ENCODE measurements around the gene OR2M5. TPM values are rescaled to one million over a fixed set of nuclear protein-coding genes. Genes with fewer than 3 reads are reported as not detected.

The OR2M5 gene
- total and polyA plus RNA-seq, 3 donors from 2014 or later, result not detected

DNA sequence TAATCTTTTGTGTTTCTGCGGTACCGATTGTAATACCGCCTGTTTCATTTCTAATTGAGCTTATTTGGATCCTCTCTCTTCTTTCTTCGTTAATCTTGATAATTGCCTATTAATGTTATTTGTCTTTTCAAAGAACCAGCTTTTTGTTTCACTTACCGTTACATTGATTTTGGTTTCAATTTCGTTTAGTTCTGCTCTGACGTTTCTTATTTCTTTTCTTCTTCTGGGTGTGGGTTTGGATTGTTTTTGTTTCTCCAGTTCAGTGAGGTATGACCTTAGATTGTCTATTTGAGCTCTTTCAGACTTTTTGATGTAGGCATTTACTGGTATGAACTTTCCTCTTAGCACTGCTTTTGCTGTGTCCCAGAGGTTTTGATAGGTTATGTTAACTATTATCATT is 39.0 kb downstream of the OR2M5 start:
- intact Hi-C loops (cut with DNase I; ENCODE audit: low total_unique reads), result no loop called here
- no peaks in the 10 kb centered on the region for H3K9me3 ChIP-seq
- H3K27me3 ChIP-seq, result no peaks in the 10 kb centered on the region
- H3K36me3 ChIP-seq (ENCODE audit: low read depth, missing control alignments), result no peaks in the 10 kb centered on the region
- no peak overlapping the region for H3K4me3 ChIP-seq
- no peak overlapping the region for H3K27ac ChIP-seq
- DNase-seq, result no peak
- 60 to 86% methylated on average over 7 of the region's 7 CpGs for WGBS, 2 donors
- no peaks in the 10 kb centered on the region for H3K4me1 ChIP-seq
- no peak for TF ChIP-seq POLR2A (IDR thresholded peaks at IDR 0.05)
- TF ChIP-seq, protein P1, sequence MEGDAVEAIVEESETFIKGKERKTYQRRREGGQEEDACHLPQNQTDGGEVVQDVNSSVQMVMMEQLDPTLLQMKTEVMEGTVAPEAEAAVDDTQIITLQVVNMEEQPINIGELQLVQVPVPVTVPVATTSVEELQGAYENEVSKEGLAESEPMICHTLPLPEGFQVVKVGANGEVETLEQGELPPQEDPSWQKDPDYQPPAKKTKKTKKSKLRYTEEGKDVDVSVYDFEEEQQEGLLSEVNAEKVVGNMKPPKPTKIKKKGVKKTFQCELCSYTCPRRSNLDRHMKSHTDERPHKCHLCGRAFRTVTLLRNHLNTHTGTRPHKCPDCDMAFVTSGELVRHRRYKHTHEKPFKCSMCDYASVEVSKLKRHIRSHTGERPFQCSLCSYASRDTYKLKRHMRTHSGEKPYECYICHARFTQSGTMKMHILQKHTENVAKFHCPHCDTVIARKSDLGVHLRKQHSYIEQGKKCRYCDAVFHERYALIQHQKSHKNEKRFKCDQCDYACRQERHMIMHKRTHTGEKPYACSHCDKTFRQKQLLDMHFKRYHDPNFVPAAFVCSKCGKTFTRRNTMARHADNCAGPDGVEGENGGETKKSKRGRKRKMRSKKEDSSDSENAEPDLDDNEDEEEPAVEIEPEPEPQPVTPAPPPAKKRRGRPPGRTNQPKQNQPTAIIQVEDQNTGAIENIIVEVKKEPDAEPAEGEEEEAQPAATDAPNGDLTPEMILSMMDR (IDR thresholded peaks at IDR 0.05), result no peak

DNA sequence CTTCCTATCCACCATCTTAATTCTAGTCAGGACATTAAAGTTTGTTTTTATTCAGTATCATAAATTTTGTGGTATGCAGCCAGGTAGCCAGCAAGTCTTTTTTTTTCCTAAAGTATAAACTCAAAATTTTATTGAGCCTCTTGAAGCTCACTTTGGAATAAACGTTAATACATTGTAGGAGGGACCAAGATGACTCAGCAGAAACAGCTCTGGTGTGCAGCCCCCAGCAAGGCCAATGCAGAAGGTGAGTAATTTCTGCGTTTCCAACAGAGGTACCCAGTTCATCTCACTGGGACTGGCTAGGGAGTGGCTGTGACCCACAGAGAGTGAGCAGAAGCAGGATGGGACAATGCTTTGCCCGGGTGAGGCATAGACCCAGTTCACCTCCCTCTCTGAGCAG is 42.4 kb downstream of the OR2M5 start:
- no peaks in the 10 kb centered on the region for H3K27me3 ChIP-seq
- no peaks in the 10 kb centered on the region for H3K4me1 ChIP-seq
- intact Hi-C loops (cut with DNase I; ENCODE audit: low total_unique reads), result no loop called here
- WGBS, 2 donors, result 45 to 73% methylated on average over 2 to 3 of the region's 3 CpGs
- no peaks in the 10 kb centered on the region for H3K9me3 ChIP-seq
- no peak for DNase-seq
- TF ChIP-seq, protein P1 (IDR thresholded peaks at IDR 0.05), result no peak
- TF ChIP-seq POLR2A (IDR thresholded peaks at IDR 0.05), result no peak
- no peaks in the 10 kb centered on the region for H3K36me3 ChIP-seq (ENCODE audit: low read depth, missing control alignments)
- H3K4me3 ChIP-seq, result no peak overlapping the region
- H3K27ac ChIP-seq, result no peak overlapping the region

DNA sequence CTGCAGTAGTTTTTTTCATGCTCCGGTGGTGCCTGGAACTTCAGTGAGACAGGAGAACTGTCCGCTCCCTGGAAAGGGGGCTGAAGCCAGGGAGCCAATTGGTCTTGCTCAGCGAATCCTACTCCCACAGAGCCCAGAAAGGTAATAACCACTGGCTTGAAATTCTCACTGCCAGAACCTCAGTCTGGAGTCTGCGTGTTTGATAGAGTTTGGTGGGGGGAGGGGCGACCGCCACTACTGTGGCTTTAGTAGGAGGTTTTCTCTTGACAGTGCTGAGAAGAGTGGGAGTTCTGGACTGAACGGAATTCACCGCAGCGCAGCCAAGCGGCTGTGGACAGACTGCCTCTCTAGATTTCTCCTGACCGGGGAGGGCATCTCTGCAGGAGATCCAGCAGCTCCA is 44.1 kb downstream of the OR2M5 start:
- Histone ChIP-seq H3K4me1 (no peaks in the 10 kb centered on the region), H3K9me3 (no peaks in the 10 kb centered on the region), H3K36me3 (ENCODE audit: low read depth, missing control alignments) (no peaks in the 10 kb centered on the region), H3K27ac (no peak overlapping the region), H3K27me3 (no peaks in the 10 kb centered on the region), H3K4me3 (no peak overlapping the region)
- DNase-seq, result peak; percentile 28
- 7 to 32% methylated on average over 11 of the region's 11 CpGs for WGBS, 2 donors
- intact Hi-C loops (cut with DNase I; ENCODE audit: low total_unique reads), result no loop called here
- no peak for TF ChIP-seq POLR2A (IDR thresholded peaks at IDR 0.05)
- TF ChIP-seq, protein P1 (IDR thresholded peaks at IDR 0.05), result no peak

DNA sequence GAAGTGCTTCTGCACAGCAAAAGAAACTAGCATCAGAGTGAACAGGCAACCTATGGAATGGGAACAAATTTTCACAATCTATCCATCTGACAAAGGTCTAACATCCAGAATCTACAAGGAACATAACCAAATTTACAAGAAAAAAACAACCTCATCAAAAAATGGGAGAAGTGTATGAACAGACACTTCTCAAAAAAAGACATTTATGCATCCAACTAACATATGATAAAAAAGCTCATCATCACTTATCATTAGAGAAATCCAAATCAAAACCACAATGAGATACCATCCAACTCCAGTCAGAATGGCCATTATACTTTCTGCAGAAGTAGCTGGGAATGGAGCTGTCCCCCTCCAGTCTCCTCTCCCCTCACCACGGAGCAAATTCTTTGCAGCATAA is 49.2 kb downstream of the OR2M5 start:
- no peaks in the 10 kb centered on the region for H3K27me3 ChIP-seq
- H3K9me3 ChIP-seq, result no peaks in the 10 kb centered on the region
- no peaks in the 10 kb centered on the region for H3K36me3 ChIP-seq (ENCODE audit: low read depth, missing control alignments)
- 31 to 74% methylated on average over 1 of the region's 1 CpG for WGBS, 2 donors
- TF ChIP-seq, protein P1 (IDR thresholded peaks at IDR 0.05), result no peak
- no peak for TF ChIP-seq POLR2A (IDR thresholded peaks at IDR 0.05)
- intact Hi-C loops (cut with DNase I; ENCODE audit: low total_unique reads), result no loop called here
- DNase-seq, result no peak
- H3K4me3 ChIP-seq, result no peak overlapping the region
- no peaks in the 10 kb centered on the region for H3K4me1 ChIP-seq
- no peak overlapping the region for H3K27ac ChIP-seq

Other genes with a start within 250 kb of the OR2M5 start
- gene OR2W3, start 249.6 kb upstream of the OR2M5 start, total RNA-seq, result 1 to 10 TPM; 2.5 to 3.9 TPM
- gene OR2W3, start 249.6 kb upstream of the OR2M5 start, polyA plus RNA-seq (ENCODE audit: insufficient read depth, low read depth, low replicate concordance), result 1.5 TPM
- under 1 TPM in 1 of 2 donors, not detected in 1; 0.55 TPM for gene OR2T8, start 224.9 kb upstream of the OR2M5 start, total RNA-seq
- gene OR2T8, start 224.9 kb upstream of the OR2M5 start, polyA plus RNA-seq (ENCODE audit: insufficient read depth, low read depth, low replicate concordance), result 0.44 TPM
- under 1 TPM in 1 of 2 donors, not detected in 1; 0.31 TPM for gene OR2AJ1, start 220.3 kb upstream of the OR2M5 start, total RNA-seq
- not detected for gene OR2AJ1, start 220.3 kb upstream of the OR2M5 start, polyA plus RNA-seq (ENCODE audit: insufficient read depth, low read depth, low replicate concordance)
- under 1 TPM; 0.43 to 0.87 TPM for gene OR2L8, start 196.3 kb upstream of the OR2M5 start, total RNA-seq
- gene OR2L8, start 196.3 kb upstream of the OR2M5 start, polyA plus RNA-seq (ENCODE audit: insufficient read depth, low read depth, low replicate concordance), result not detected
- gene OR2AK2, start 179.9 kb upstream of the OR2M5 start, total RNA-seq, result 1 to 10 TPM in 1 of 2 donors, under 1 TPM in 1; 0.74 to 2.2 TPM
- gene OR2AK2, start 179.9 kb upstream of the OR2M5 start, polyA plus RNA-seq (ENCODE audit: insufficient read depth, low read depth, low replicate concordance), result 0.38 TPM
- gene OR2L5, start 131.5 kb upstream of the OR2M5 start, total RNA-seq, result under 1 TPM; 0.31 to 0.55 TPM
- not detected for gene OR2L5, start 131.5 kb upstream of the OR2M5 start, polyA plus RNA-seq (ENCODE audit: insufficient read depth, low read depth, low replicate concordance)
- 1 to 10 TPM in 1 of 2 donors, under 1 TPM in 1; 0.56 to 1.2 TPM for gene OR2L2, start 115.1 kb upstream of the OR2M5 start, total RNA-seq
- gene OR2L2, start 115.1 kb upstream of the OR2M5 start, polyA plus RNA-seq (ENCODE audit: insufficient read depth, low read depth, low replicate concordance), result 1.7 TPM
- under 1 TPM in 1 of 2 donors, not detected in 1; 0.39 TPM for gene OR2L3, start 98.3 kb upstream of the OR2M5 start, total RNA-seq
- not detected for gene OR2L3, start 98.3 kb upstream of the OR2M5 start, polyA plus RNA-seq (ENCODE audit: insufficient read depth, low read depth, low replicate concordance)
- 1 to 10 TPM in 1 of 2 donors, under 1 TPM in 1; 0.12 to 1.0 TPM for gene OR2L13, start 50.0 kb upstream of the OR2M5 start, total RNA-seq
- gene OR2L13, start 50.0 kb upstream of the OR2M5 start, polyA plus RNA-seq (ENCODE audit: insufficient read depth, low read depth, low replicate concordance), result 0.63 TPM
- gene OR2M2, start 29.7 kb downstream of the OR2M5 start, total RNA-seq, result not detected
- gene OR2M2, start 29.7 kb downstream of the OR2M5 start, polyA plus RNA-seq (ENCODE audit: insufficient read depth, low read depth, low replicate concordance), result not detected
- under 1 TPM; 0.19 to 0.24 TPM for gene OR2M3, start 52.1 kb downstream of the OR2M5 start, total RNA-seq
- gene OR2M3, start 52.1 kb downstream of the OR2M5 start, polyA plus RNA-seq (ENCODE audit: insufficient read depth, low read depth, low replicate concordance), result 0.11 TPM
- under 1 TPM; 0.19 to 0.39 TPM for gene OR2M4, start 86.3 kb downstream of the OR2M5 start, total RNA-seq
- not detected for gene OR2M4, start 86.3 kb downstream of the OR2M5 start, polyA plus RNA-seq (ENCODE audit: insufficient read depth, low read depth, low replicate concordance)
- 1 to 10 TPM in 1 of 2 donors, under 1 TPM in 1; 0.12 to 1.9 TPM for gene OR2T33, start 132.8 kb downstream of the OR2M5 start, total RNA-seq
- not detected for gene OR2T33, start 132.8 kb downstream of the OR2M5 start, polyA plus RNA-seq (ENCODE audit: insufficient read depth, low read depth, low replicate concordance)
- gene OR2T12, start 158.3 kb downstream of the OR2M5 start, total RNA-seq, result under 1 TPM in 1 of 2 donors, not detected in 1; 0.06 TPM
- not detected for gene OR2T12, start 158.3 kb downstream of the OR2M5 start, polyA plus RNA-seq (ENCODE audit: insufficient read depth, low read depth, low replicate concordance)
- under 1 TPM in 1 of 2 donors, not detected in 1; 0.43 TPM for gene OR2M7, start 179.4 kb downstream of the OR2M5 start, total RNA-seq
- not detected for gene OR2M7, start 179.4 kb downstream of the OR2M5 start, polyA plus RNA-seq (ENCODE audit: insufficient read depth, low read depth, low replicate concordance)
- not detected for gene OR14C36, start 203.6 kb downstream of the OR2M5 start, total RNA-seq
- gene OR14C36, start 203.6 kb downstream of the OR2M5 start, polyA plus RNA-seq (ENCODE audit: insufficient read depth, low read depth, low replicate concordance), result not detected
- not detected for gene OR2T4, start 216.5 kb downstream of the OR2M5 start, total RNA-seq
- gene OR2T4, start 216.5 kb downstream of the OR2M5 start, polyA plus RNA-seq (ENCODE audit: insufficient read depth, low read depth, low replicate concordance), result not detected
- under 1 TPM in 1 of 2 donors, not detected in 1; 0.06 TPM for gene OR2T6, start 230.6 kb downstream of the OR2M5 start, total RNA-seq
- not detected for gene OR2T6, start 230.6 kb downstream of the OR2M5 start, polyA plus RNA-seq (ENCODE audit: insufficient read depth, low read depth, low replicate concordance)